Measurements from ENCODE around the gene CDK9.
A peak's percentile ranks its signal among the peaks of the same experiment; 100 is the strongest.

The CDK9 gene

GRCh38 chr9:127802576-127803443, 17.0 kb downstream of the CDK9 start, which contains the start of gene FPGS:
Gene FPGS (plus strand): TSS chr9:127802882. CDS start chr9:127802925, 43 bp downstream.
- H3K27me3 Mint-ChIP-seq: no peaks in the 10 kb centered on the region
- H3K4me3 Mint-ChIP-seq: peak within 1 kb of the TSS; percentile 89 to 99
- DNase-seq (peak; percentile 84 to 89), ATAC-seq (peak; percentile 92)
- no peaks in the 10 kb centered on the region for H3K9me3 Mint-ChIP-seq
- H3K27ac Mint-ChIP-seq: peak within 1 kb of the TSS; percentile 96 to 98
- H3K4me1 Mint-ChIP-seq: peaks cover 40% of the 10 kb centered on the region

GRCh38 chr9:127803507-127804352, 17.9 kb downstream of the CDK9 start:
- H3K4me3 Mint-ChIP-seq: peak overlapping the region; percentile 89 to 99
- DNase-seq: no peak
- no peak for ATAC-seq
- H3K27ac Mint-ChIP-seq: peak overlapping the region; percentile 96 to 98
- no peaks in the 10 kb centered on the region for H3K27me3 Mint-ChIP-seq
- H3K4me1 Mint-ChIP-seq: peaks cover 38% of the 10 kb centered on the region
- H3K9me3 Mint-ChIP-seq: no peaks in the 10 kb centered on the region

- H3K4me1 Mint-ChIP-seq: peaks cover 38% of the 10 kb centered on the region
- DNase-seq (peak in 1 of 2 donors; percentile 37), ATAC-seq (no peak)
- H3K9me3 Mint-ChIP-seq: no peaks in the 10 kb centered on the region
- H3K27me3 Mint-ChIP-seq: no peaks in the 10 kb centered on the region
- no peak overlapping the region for H3K4me3 Mint-ChIP-seq
- peak overlapping the region in 1 of 2 donors; percentile 83 for H3K27ac Mint-ChIP-seq
Measured at GRCh38 chr9:127805620-127806019, 19.8 kb downstream of the CDK9 start.

GRCh38 chr9:127806871-127807270, 21.0 kb downstream of the CDK9 start:
- no peak for ATAC-seq
- Mint-ChIP-seq H3K27me3 (no peaks in the 10 kb centered on the region), H3K9me3 (no peaks in the 10 kb centered on the region), H3K27ac (peak overlapping the region; percentile 87 to 90), H3K4me3 (no peak overlapping the region), H3K4me1 (peaks cover 34% of the 10 kb centered on the region)
- no peak for DNase-seq

- DNase-seq (no peak), ATAC-seq (no peak)
- Mint-ChIP-seq H3K4me1 (peaks cover 26% of the 10 kb centered on the region), H3K4me3 (no peak overlapping the region), H3K27ac (no peak overlapping the region), H3K9me3 (no peaks in the 10 kb centered on the region), H3K27me3 (no peaks in the 10 kb centered on the region)
Measured at GRCh38 chr9:127808347-127809001, 22.6 kb downstream of the CDK9 start.

- DNase-seq: no peak
- H3K27me3 Mint-ChIP-seq: no peaks in the 10 kb centered on the region
- ATAC-seq: peak; percentile 32
- H3K27ac Mint-ChIP-seq: no peak overlapping the region
- H3K4me3 Mint-ChIP-seq: no peak overlapping the region
- H3K4me1 Mint-ChIP-seq: peaks cover 21% of the 10 kb centered on the region
- no peaks in the 10 kb centered on the region for H3K9me3 Mint-ChIP-seq
Measured at GRCh38 chr9:127809002-127809539, 23.2 kb downstream of the CDK9 start.

GRCh38 chr9:127809540-127810377, 23.9 kb downstream of the CDK9 start:
- ATAC-seq (peak; percentile 31), DNase-seq (no peak)
- H3K4me1 Mint-ChIP-seq: peaks cover 14% of the 10 kb centered on the region
- H3K4me3 Mint-ChIP-seq: no peak overlapping the region
- no peaks in the 10 kb centered on the region for H3K9me3 Mint-ChIP-seq
- H3K27ac Mint-ChIP-seq: no peak overlapping the region
- H3K27me3 Mint-ChIP-seq: no peaks in the 10 kb centered on the region

- H3K9me3 Mint-ChIP-seq: no peaks in the 10 kb centered on the region
- no peaks in the 10 kb centered on the region for H3K27me3 Mint-ChIP-seq
- DNase-seq (no peak), ATAC-seq (no peak)
- peaks cover 14% of the 10 kb centered on the region for H3K4me1 Mint-ChIP-seq
- no peak overlapping the region for H3K4me3 Mint-ChIP-seq
- no peak overlapping the region for H3K27ac Mint-ChIP-seq
Measured at GRCh38 chr9:127810378-127811187, 24.7 kb downstream of the CDK9 start.

GRCh38 chr9:127812011-127812410, 26.2 kb downstream of the CDK9 start:
- Mint-ChIP-seq H3K4me1 (peaks cover 6% of the 10 kb centered on the region), H3K9me3 (no peaks in the 10 kb centered on the region), H3K27me3 (no peaks in the 10 kb centered on the region), H3K27ac (no peak overlapping the region), H3K4me3 (no peak overlapping the region)
- no peak for DNase-seq
- no peak for ATAC-seq

GRCh38 chr9:127812936-127813675, 27.3 kb downstream of the CDK9 start:
- Mint-ChIP-seq H3K9me3 (no peaks in the 10 kb centered on the region), H3K27me3 (no peaks in the 10 kb centered on the region), H3K27ac (peak overlapping the region in 1 of 2 donors; percentile 48), H3K4me1 (peaks cover 6% of the 10 kb centered on the region), H3K4me3 (no peak overlapping the region)
- ATAC-seq: no peak
- no peak for DNase-seq

- Mint-ChIP-seq H3K4me3 (no peak overlapping the region), H3K27me3 (no peaks in the 10 kb centered on the region), H3K27ac (peak overlapping the region in 1 of 2 donors; percentile 54), H3K9me3 (no peaks in the 10 kb centered on the region), H3K4me1 (peaks cover 6% of the 10 kb centered on the region)
- ATAC-seq: no peak
- no peak for DNase-seq
Measured at GRCh38 chr9:127813686-127814226, 27.9 kb downstream of the CDK9 start.

- no peak for DNase-seq
- peak overlapping the region; percentile 27 to 85 for H3K27ac Mint-ChIP-seq
Measured at GRCh38 chr9:127814619-127815511, 29.0 kb downstream of the CDK9 start.

More at GRCh38 chr9:127814619-127815511, 29.0 kb downstream of the CDK9 start:
- ATAC-seq: no peak
- no peaks in the 10 kb centered on the region for H3K9me3 Mint-ChIP-seq
- no peak overlapping the region for H3K4me3 Mint-ChIP-seq
- H3K4me1 Mint-ChIP-seq: peaks cover 6% of the 10 kb centered on the region
- no peaks in the 10 kb centered on the region for H3K27me3 Mint-ChIP-seq

All from stimulated activated naive CD8-positive, alpha-beta T cell treated with anti-CD3 and anti-CD28 coated beads, Interleukin-15, amount 100 ng/mL, for 72 hours (primary cell).